ENCODE data around the gene TTC17. TPM values are rescaled to one million over a fixed set of nuclear protein-coding genes. Genes with fewer than 3 reads are reported as not detected.
"Not testable (repeated sequence)": the region's sequence is repeated elsewhere in the genome, so short reads cannot be mapped to it uniquely, and the experiment has no call there.

TTC17 gene
- total RNA-seq, 1 donor from 2014 or later, result 143 TPM

DNA sequence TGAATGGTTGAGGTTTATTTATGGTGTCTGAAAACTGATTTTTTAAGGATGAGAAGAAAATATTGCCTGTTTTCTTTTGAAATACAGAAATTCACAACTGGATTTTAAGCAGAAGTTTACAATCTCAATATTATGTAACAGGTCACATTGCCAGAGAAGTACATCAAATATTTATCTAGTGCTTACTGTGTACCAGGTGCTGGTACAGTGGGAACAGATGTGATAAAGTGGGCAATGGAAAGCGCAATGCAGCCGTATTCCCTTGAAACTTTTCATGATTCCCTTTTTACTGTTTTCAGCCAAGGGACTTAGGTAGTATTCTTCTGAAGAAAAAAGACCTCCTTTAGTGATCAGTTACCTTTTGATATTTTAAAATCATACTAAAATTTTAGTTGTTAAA, 49.6 kb downstream of the TTC17 start:
- Mint-ChIP-seq H3K27me3 (ENCODE audit: low read depth) (no peaks in the 10 kb centered on the region), H3K36me3 (peaks cover 60% of the 10 kb centered on the region), H3K4me3 (no peak overlapping the region), H3K9me3 (no peaks in the 10 kb centered on the region), H3K4me1 (no peaks in the 10 kb centered on the region), H3K27ac (no peak overlapping the region)
- TF ChIP-seq CTCF (IDR thresholded peaks at IDR 0.05; ENCODE audit: unreplicated experiment), result no peak
- DNase-seq (ENCODE audit: low spot score in 2 of 2, unreplicated experiment in 2 of 2), result no peak

- TF ChIP-seq CTCF (IDR thresholded peaks at IDR 0.05; ENCODE audit: unreplicated experiment), result no peak
- no peak for DNase-seq (ENCODE audit: low spot score in 2 of 2, unreplicated experiment in 2 of 2)
- Mint-ChIP-seq H3K9me3 (no peaks in the 10 kb centered on the region), H3K27me3 (ENCODE audit: low read depth) (no peaks in the 10 kb centered on the region), H3K27ac (no peak overlapping the region), H3K4me3 (no peak overlapping the region), H3K4me1 (no peaks in the 10 kb centered on the region), H3K36me3 (peaks cover 49% of the 10 kb centered on the region)
Measured at GRCh38 chr11:43410394-43410793, 51.7 kb downstream of the TTC17 start.

DNA sequence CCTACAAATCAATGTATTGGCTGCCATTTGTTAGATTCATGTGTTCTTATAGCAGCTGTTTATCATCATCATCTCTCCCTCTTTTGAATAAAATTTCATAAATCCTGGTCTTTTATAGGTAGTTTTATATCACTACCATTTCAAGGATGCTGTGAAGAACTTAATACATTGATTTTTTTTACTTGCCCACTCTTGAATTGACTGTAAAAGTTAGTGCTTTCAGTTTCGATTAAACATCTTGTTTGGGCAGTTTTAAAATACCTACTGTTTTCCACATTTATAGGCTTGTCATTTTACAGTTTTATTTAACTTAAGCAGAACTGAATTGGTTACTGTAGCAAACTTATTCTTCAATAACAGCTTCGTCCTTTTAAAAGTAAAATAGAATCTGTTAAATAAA, 59.5 kb downstream of the TTC17 start:
- Mint-ChIP-seq H3K4me1 (no peaks in the 10 kb centered on the region), H3K27me3 (ENCODE audit: low read depth) (no peaks in the 10 kb centered on the region), H3K36me3 (peaks cover 11% of the 10 kb centered on the region), H3K27ac (no peak overlapping the region), H3K4me3 (no peak overlapping the region), H3K9me3 (no peaks in the 10 kb centered on the region)
- TF ChIP-seq CTCF (IDR thresholded peaks at IDR 0.05; ENCODE audit: unreplicated experiment), result no peak
- no peak for DNase-seq (ENCODE audit: low spot score in 2 of 2, unreplicated experiment in 2 of 2)

DNA sequence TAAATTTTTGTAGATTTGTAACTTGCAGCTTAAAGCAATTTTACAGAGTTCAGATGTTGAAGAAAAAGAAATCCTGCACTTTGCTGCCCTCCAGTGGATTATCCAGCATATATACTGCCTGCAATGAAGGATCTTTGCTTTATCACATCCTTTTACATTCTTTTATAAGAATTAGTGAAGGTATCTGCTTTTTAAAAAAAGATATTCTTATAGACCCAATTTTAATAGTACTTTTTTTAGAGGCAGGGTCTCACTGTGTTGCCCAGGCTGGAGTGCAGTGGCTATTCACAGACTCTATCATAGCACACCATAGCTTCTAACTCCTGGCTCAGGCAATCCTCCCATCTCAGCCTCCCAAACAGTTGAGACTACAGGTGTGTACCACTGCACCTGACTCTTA, 60.7 kb downstream of the TTC17 start:
- no peak overlapping the region for H3K4me3 Mint-ChIP-seq
- no peak for DNase-seq (ENCODE audit: low spot score in 2 of 2, unreplicated experiment in 2 of 2)
- TF ChIP-seq CTCF (IDR thresholded peaks at IDR 0.05; ENCODE audit: unreplicated experiment), result peak; percentile 46
- H3K27ac Mint-ChIP-seq, result no peak overlapping the region
- H3K4me1 Mint-ChIP-seq, result no peaks in the 10 kb centered on the region
- H3K36me3 Mint-ChIP-seq, result peaks cover 11% of the 10 kb centered on the region
- H3K27me3 Mint-ChIP-seq (ENCODE audit: low read depth), result no peaks in the 10 kb centered on the region
- H3K9me3 Mint-ChIP-seq, result no peaks in the 10 kb centered on the region

DNA sequence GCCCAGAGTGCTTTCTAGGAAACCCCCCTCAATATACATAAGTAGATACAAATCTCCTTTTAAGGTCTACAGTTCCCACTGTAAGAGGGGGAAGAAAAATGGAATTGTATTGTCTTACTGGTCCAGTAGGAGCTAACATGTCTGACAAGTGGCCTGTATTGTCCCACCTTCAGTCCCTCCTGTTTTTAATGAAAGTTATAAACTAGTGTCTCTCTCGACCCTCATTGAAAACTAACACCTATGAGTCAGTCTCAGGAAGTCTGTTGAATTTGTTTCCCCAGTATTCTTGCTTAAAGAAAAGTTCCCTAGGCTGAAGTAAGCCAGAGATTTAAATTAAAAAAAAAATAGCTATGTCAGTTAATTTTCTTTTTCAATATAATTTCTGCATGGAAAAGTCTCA, 69.3 kb downstream of the TTC17 start:
- TF ChIP-seq CTCF (IDR thresholded peaks at IDR 0.05; ENCODE audit: unreplicated experiment), result no peak
- Mint-ChIP-seq H3K4me3 (no peak overlapping the region), H3K36me3 (peaks cover 13% of the 10 kb centered on the region), H3K27me3 (ENCODE audit: low read depth) (no peaks in the 10 kb centered on the region), H3K4me1 (no peaks in the 10 kb centered on the region), H3K27ac (no peak overlapping the region), H3K9me3 (no peaks in the 10 kb centered on the region)
- no peak for DNase-seq (ENCODE audit: low spot score in 2 of 2, unreplicated experiment in 2 of 2)

- not testable (repeated sequence) for H3K4me3 Mint-ChIP-seq
Measured at GRCh38 chr11:43430916-43431315, 72.2 kb downstream of the TTC17 start.

More at GRCh38 chr11:43430916-43431315, 72.2 kb downstream of the TTC17 start:
- H3K36me3 Mint-ChIP-seq, result peaks cover 12% of the 10 kb centered on the region
- DNase-seq (ENCODE audit: low spot score in 2 of 2, unreplicated experiment in 2 of 2); H3K27me3 Mint-ChIP-seq (ENCODE audit: low read depth); H3K27ac Mint-ChIP-seq; H3K9me3 Mint-ChIP-seq; H3K4me1 Mint-ChIP-seq: not testable (repeated sequence)

Data from mesothelial cell of epicardium (in vitro differentiated cells).